ENCODE measurements around the gene RNPS1. TPM values are rescaled to one million over a fixed set of nuclear protein-coding genes. Genes with fewer than 3 reads are reported as not detected.

Gene RNPS1
- polyA plus RNA-seq, 1 of the 3 experiments (the other 2 are of a cell fraction) = 277 TPM

- Histone ChIP-seq H2AFZ (ENCODE audit: low read depth) (no peak overlapping the region), H3K36me3 (replicated peaks in 1 of 2; ENCODE audit: control insufficient read depth in 1 of 2, insufficient read depth in 2 of 2, low read length in 1 of 2) (peaks cover 0 to 61% of the 10 kb centered on the region in 2 experiments), H3K4me1 (ENCODE audit: control insufficient read depth in 1 of 2, insufficient read depth in 2 of 2, low read depth in 1 of 2, low read length in 1 of 2) (peaks cover 0 to 2% of the 10 kb centered on the region in 2 experiments; a peak in 1 of 4 replicates), H3K27ac (ENCODE audit: low read depth in 2 of 2, low read length in 1 of 2) (no peak overlapping the region), H3K4me2 (no peak overlapping the region), H3K9me3 (no peaks in the 10 kb centered on the region), H3K27me3 (ENCODE audit: insufficient read depth) (no peaks in the 10 kb centered on the region), H3F3A (replicated peaks; ENCODE audit: insufficient read depth) (no peaks in the 10 kb centered on the region), H4K20me1 (ENCODE audit: insufficient read depth) (peaks cover 30% of the 10 kb centered on the region), H3K9me2 (no peaks in the 10 kb centered on the region), H3K79me2 (ENCODE audit: insufficient read depth) (peaks cover 38% of the 10 kb centered on the region), H3K9ac (no peak overlapping the region), H3K4me3 (ENCODE audit: low read depth in 2 of 2, low read length in 1 of 2) (no peak overlapping the region)
- POLR2A ChIA-PET = no interaction called here
- CTCF ChIA-PET = interaction anchor here (0.7 to 1.6 kb wide), 2 partner anchors 12 to 439 kb away, joined by 3 to 5 read pairs; no protein-coding TSS in a partner anchor
- no peak for DNase-seq
- 96% methylated on average over 16 of the region's 23 CpGs for WGBS (ENCODE audit: low lambda C conversion rate)
- TF ChIP-seq RAD21 (IDR thresholded peaks at IDR 0.05; ENCODE audit: low read length) (no peak), GATA2 (CRISPR knock-in tag; IDR thresholded peaks at IDR 0.05) (no peak)
These were observed 38.2 kb downstream of the RNPS1 start for GRCh38 chr16:2229632-2230250.

- Histone ChIP-seq H3K27me3 (ENCODE audit: insufficient read depth) (no peaks in the 10 kb centered on the region), H3K27ac (ENCODE audit: low read depth in 2 of 2, low read length in 1 of 2) (no peak overlapping the region), H3K4me1 (ENCODE audit: control insufficient read depth in 1 of 2, insufficient read depth in 2 of 2, low read depth in 1 of 2, low read length in 1 of 2) (peaks cover 0 to 4% of the 10 kb centered on the region in 2 experiments; a peak in 1 of 4 replicates), H3K4me2 (no peak overlapping the region), H3K79me2 (ENCODE audit: insufficient read depth) (peaks cover 44% of the 10 kb centered on the region), H3K9me2 (no peaks in the 10 kb centered on the region), H3K4me3 (ENCODE audit: low read depth in 2 of 2, low read length in 1 of 2) (no peak overlapping the region), H3K9ac (no peak overlapping the region), H3F3A (replicated peaks; ENCODE audit: insufficient read depth) (no peaks in the 10 kb centered on the region), H3K36me3 (replicated peaks in 1 of 2; ENCODE audit: control insufficient read depth in 1 of 2, insufficient read depth in 2 of 2, low read length in 1 of 2) (peaks cover 0 to 56% of the 10 kb centered on the region in 2 experiments), H2AFZ (ENCODE audit: low read depth) (no peak overlapping the region), H4K20me1 (ENCODE audit: insufficient read depth) (peaks cover 30% of the 10 kb centered on the region), H3K9me3 (no peaks in the 10 kb centered on the region)
- CTCF ChIA-PET = no interaction called here
- POLR2A ChIA-PET = no interaction called here
- no peak for DNase-seq
- TF ChIP-seq NFIC (IDR thresholded peaks at IDR 0.05; ENCODE audit: borderline replicate concordance) (no peak), RCOR1 (IDR thresholded peaks at IDR 0.05; ENCODE audit: low read length) (no peak), FOXM1 (IDR thresholded peaks at IDR 0.05; ENCODE audit: low read depth) (no peak), SMC3 (IDR thresholded peaks at IDR 0.05; ENCODE audit: low read depth, low read length) (no peak), RXRA (IDR thresholded peaks at IDR 0.05; ENCODE audit: borderline replicate concordance, low read depth) (no peak), MXI1 (IDR thresholded peaks at IDR 0.05; ENCODE audit: low read depth, low read length) (no peak), TAF1 (IDR thresholded peaks at IDR 0.05; ENCODE audit: borderline replicate concordance, low read depth, low read length) (no peak), ELF1 (IDR thresholded peaks at IDR 0.05) (no peak), CHD2 (IDR thresholded peaks at IDR 0.05; ENCODE audit: low read length, partially characterized antibody) (no peak), RFX5 (IDR thresholded peaks at IDR 0.05; ENCODE audit: low read length) (no peak), TEAD4 (IDR thresholded peaks at IDR 0.05; ENCODE audit: borderline replicate concordance, insufficient read depth) (no peak), EZH2phosphoT487 (IDR thresholded peaks at IDR 0.05; ENCODE audit: borderline replicate concordance, low read depth) (no peak), FOXJ3 (CRISPR knock-in tag; IDR thresholded peaks at IDR 0.05) (no peak), ZBTB33 (IDR thresholded peaks at IDR 0.05; ENCODE audit: borderline replicate concordance, low read depth) (no peak), SIN3A (IDR thresholded peaks at IDR 0.05; ENCODE audit: borderline replicate concordance, low read depth, low read length) (no peak), USF2 (IDR thresholded peaks at IDR 0.05; ENCODE audit: borderline replicate concordance, low read depth, low read length) (no peak), YY1 (IDR thresholded peaks at IDR 0.05; ENCODE audit: low read depth) (no peak), IRF3 (IDR thresholded peaks at IDR 0.05; ENCODE audit: low read depth, low read length) (no peak)
- 94% methylated on average over 4 of the region's 12 CpGs for WGBS (ENCODE audit: low lambda C conversion rate)
These were observed 38.8 kb downstream of the RNPS1 start for GRCh38 chr16:2229091-2229490.

All from SK-N-SH (cell line).